HepG2 (cell line): Measurements from ENCODE around the gene ANKS3. TPM values are rescaled to one million over a fixed set of nuclear protein-coding genes. Genes with fewer than 3 reads are reported as not detected.
A peak's percentile ranks its signal among the peaks of the same experiment; 100 is the strongest.

Experiments used
- ADNP ChIP-seq: sonication (generic); formaldehyde crosslinking; IDR thresholded peaks from 2 replicates; pipeline ENCODE4 v1.4.0; 2020; ENCODE audit warnings: missing genetic modification reagents
- EP300 ChIP-seq, 3 experiments: sonication (generic) in 1 of 3; formaldehyde crosslinking in 1 of 3; IDR thresholded peaks; 2 replicates each; pipeline versions ENCODE4 v1.5.1 to v1.6.1; 2011 to 2020; ENCODE audit warnings: low read depth in 2 of 3, low read length in 2 of 3, borderline replicate concordance in 1 of 3, improper control_type of control experiment in 1 of 3, mild to moderate bottlenecking in 1 of 3, missing genetic modification reagents in 1 of 3, moderate library complexity in 1 of 3
- FLYWCH1 ChIP-seq: sonication (generic); formaldehyde crosslinking; IDR thresholded peaks from 2 replicates; pipeline ENCODE4 v1.8.1; 2023; ENCODE audit warnings: mild to moderate bottlenecking, missing genetic modification reagents
- FOXJ3 ChIP-seq: sonication (generic); formaldehyde crosslinking; IDR thresholded peaks from 2 replicates; pipeline ENCODE4 v1.4.0; 2020; ENCODE audit warnings: missing genetic modification reagents, mild to moderate bottlenecking, borderline replicate concordance
- FOXO4 ChIP-seq: sonication (generic); formaldehyde crosslinking; conservative IDR thresholded peaks from 2 replicates; pipeline ENCODE4 v1.8.1; 2023; ENCODE audit warnings: missing genetic modification reagents
- IKZF1 ChIP-seq: fragments of 450-650 bp; IDR thresholded peaks from 2 replicates; pipeline ENCODE4 v1.7.1; 2016
- IKZF4 ChIP-seq: sonication (generic); formaldehyde crosslinking; IDR thresholded peaks from 2 replicates; pipeline ENCODE4 v1.5.1; 2020; ENCODE audit warnings: borderline replicate concordance, mild to moderate bottlenecking, low read depth, missing genetic modification reagents; ENCODE audit errors: not compliant biosample characterization
- KDM3A ChIP-seq: IDR thresholded peaks from 2 replicates; pipeline ENCODE4 v1.6.1; 2018; ENCODE audit warnings: low read depth, missing compliant biosample characterization
- KDM5B ChIP-seq: sonication (generic); formaldehyde crosslinking; IDR thresholded peaks from 2 replicates; pipeline ENCODE4 v1.4.0; 2020; ENCODE audit warnings: missing genetic modification reagents, mild to moderate bottlenecking, borderline replicate concordance
- NFE2L2 ChIP-seq: fragments of 150-350 bp; IDR thresholded peaks from 2 replicates; pipeline ENCODE4 v1.6.1; 2014; ENCODE audit warnings: low read length
- NR2F6 ChIP-seq, 2 experiments: IDR thresholded peaks; 2 replicates each; pipeline ENCODE4 v1.6.1; 2016; ENCODE audit warnings: antibody characterized with exemption in 1 of 2, mild to moderate bottlenecking in 1 of 2
- PLRG1 ChIP-seq: fragments of 450-650 bp; conservative IDR thresholded peaks from 2 replicates; pipeline ENCODE4 v1.6.1; 2016
- REL ChIP-seq: sonication (generic); formaldehyde crosslinking; conservative IDR thresholded peaks from 2 replicates; pipeline ENCODE4 v1.8.0; 2022; ENCODE audit warnings: mild to moderate bottlenecking, missing genetic modification reagents, moderate library complexity
- RFXAP ChIP-seq: sonication (generic); formaldehyde crosslinking; IDR thresholded peaks from 2 replicates; pipeline ENCODE4 v1.4.0; 2020; ENCODE audit warnings: missing genetic modification reagents, borderline replicate concordance
- SAFB2 ChIP-seq: sonication (generic); formaldehyde crosslinking; IDR thresholded peaks from 2 replicates; pipeline ENCODE4 v1.5.1; 2020; ENCODE audit warnings: missing genetic modification reagents, low read depth, mild to moderate bottlenecking, borderline replicate concordance
- SRSF4 ChIP-seq: fragments of 200-400 bp; formaldehyde crosslinking; IDR thresholded peaks from one replicate; pipeline ENCODE4 v1.6.1; 2018; ENCODE audit warnings: mild to moderate bottlenecking, low read depth, low read length, moderate library complexity; ENCODE audit not compliant: poor library complexity, severe bottlenecking
- TCF7 ChIP-seq: sonication (generic); IDR thresholded peaks from 2 replicates; pipeline ENCODE4 v1.6.1; 2016; ENCODE audit warnings: antibody characterized with exemption, low read depth
- ZFP41 ChIP-seq: sonication (generic); formaldehyde crosslinking; IDR thresholded peaks from 2 replicates; pipeline ENCODE4 v1.4.0; 2020; ENCODE audit warnings: mild to moderate bottlenecking, missing genetic modification reagents, borderline replicate concordance
- ZFY ChIP-seq: sonication (generic); formaldehyde crosslinking; IDR thresholded peaks from 2 replicates; pipeline ENCODE4 v1.4.0; 2020; ENCODE audit warnings: missing genetic modification reagents
- ZNF207 ChIP-seq: fragments of 450-650 bp; IDR thresholded peaks from 2 replicates; pipeline ENCODE4 v1.6.1; 2016; ENCODE audit warnings: antibody characterized with exemption, borderline replicate concordance
- ZNF550 ChIP-seq: sonication (generic); formaldehyde crosslinking; IDR thresholded peaks from 2 replicates; pipeline ENCODE4 v1.4.0; 2020; ENCODE audit warnings: mild to moderate bottlenecking, missing genetic modification reagents, borderline replicate concordance
- ZNF569 ChIP-seq: sonication (generic); formaldehyde crosslinking; IDR thresholded peaks from 2 replicates; pipeline ENCODE4 v1.5.0; 2020; ENCODE audit warnings: mild to moderate bottlenecking, missing genetic modification reagents, moderate library complexity, borderline replicate concordance
- ZNF607 ChIP-seq: sonication (generic); formaldehyde crosslinking; IDR thresholded peaks from 2 replicates; pipeline ENCODE4 v1.5.1; 2020; ENCODE audit warnings: missing genetic modification reagents, mild to moderate bottlenecking, borderline replicate concordance
- polyA plus RNA-seq, 8 experiments: library from polyadenylated mRNA; depleted of rRNA in 3 of 8; stranded (reverse) in 7 of 8; unstranded in 1 of 8; fragments of >200 nt; fragmentation: Illumina TruSeq in 4 of 8; extraction: Trizol in 4 of 8; gene quantifications; 2 replicates each; pipeline versions ENCODE4 v1.2.1 to v1.2.3, GENCODE V29; 2011 to 2016; ENCODE audit warnings: low read depth in 4 of 8, missing spikeins in 1 of 8, mixed read lengths in 1 of 8; ENCODE audit not compliant: insufficient read depth in 1 of 8
- total RNA-seq, 5 experiments: library from RNA; depleted of rRNA; stranded (reverse); fragments of >200 nt; fragmentation: Illumina TruSeq; extraction: Trizol; gene quantifications; 2 replicates each; pipeline ENCODE4 v1.2.3, GENCODE V29; 2016; ENCODE audit warnings: low read depth in 1 of 5
- TF ChIP-seq, protein P1 (sequence below): sonication (generic); formaldehyde crosslinking; IDR thresholded peaks from 2 replicates; pipeline ENCODE4 v1.5.1; 2020; ENCODE audit warnings: mild to moderate bottlenecking, moderate library complexity, missing genetic modification reagents
- TF ChIP-seq, protein P2 (sequence below): sonication (generic); formaldehyde crosslinking; IDR thresholded peaks from 2 replicates; pipeline ENCODE4 v1.5.1; 2020; ENCODE audit warnings: mild to moderate bottlenecking, missing genetic modification reagents

The ANKS3 gene
- total and polyA plus RNA-seq, 2 of the 13 experiments (the other 11 are each of a cell fraction or from before 2014, with no cell fraction given): 11.4 to 15.9 TPM

DNA sequence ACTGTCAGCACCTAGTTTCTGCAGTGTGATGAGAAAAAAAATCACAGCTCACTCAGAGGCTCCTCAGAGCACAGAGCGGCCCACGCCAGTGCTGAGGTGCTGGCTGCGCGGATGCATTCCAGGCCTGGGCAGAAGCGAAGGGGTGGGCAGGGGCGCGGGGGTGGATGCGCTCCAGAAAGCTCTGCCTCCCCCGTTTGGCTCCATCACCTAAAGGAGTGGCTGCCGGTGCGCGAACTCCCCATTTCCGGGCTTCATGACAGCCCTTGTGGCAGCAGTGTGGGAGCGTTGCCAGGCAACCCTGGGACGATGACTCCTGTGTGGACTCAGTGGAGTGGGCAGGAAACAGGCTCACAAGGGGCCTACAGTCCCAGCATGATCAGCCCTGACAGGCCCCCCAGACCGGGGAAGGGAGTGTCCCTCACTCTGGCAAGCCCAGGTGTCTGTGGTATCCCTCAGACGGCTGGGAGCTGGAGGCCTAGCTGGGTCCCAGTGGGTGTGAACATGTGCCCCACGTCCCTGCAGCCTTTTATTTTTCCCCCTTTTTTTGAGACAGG is 73.5 kb downstream of the ANKS3 start (continued):
- TF ChIP-seq, protein P1, sequence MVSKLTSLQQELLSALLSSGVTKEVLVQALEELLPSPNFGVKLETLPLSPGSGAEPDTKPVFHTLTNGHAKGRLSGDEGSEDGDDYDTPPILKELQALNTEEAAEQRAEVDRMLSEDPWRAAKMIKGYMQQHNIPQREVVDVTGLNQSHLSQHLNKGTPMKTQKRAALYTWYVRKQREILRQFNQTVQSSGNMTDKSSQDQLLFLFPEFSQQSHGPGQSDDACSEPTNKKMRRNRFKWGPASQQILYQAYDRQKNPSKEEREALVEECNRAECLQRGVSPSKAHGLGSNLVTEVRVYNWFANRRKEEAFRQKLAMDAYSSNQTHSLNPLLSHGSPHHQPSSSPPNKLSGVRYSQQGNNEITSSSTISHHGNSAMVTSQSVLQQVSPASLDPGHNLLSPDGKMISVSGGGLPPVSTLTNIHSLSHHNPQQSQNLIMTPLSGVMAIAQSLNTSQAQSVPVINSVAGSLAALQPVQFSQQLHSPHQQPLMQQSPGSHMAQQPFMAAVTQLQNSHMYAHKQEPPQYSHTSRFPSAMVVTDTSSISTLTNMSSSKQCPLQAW (CRISPR knock-in tag): peak; percentile 55; the same call in 1 of the 2 replicates
- TF ChIP-seq FLYWCH1 (CRISPR knock-in tag) (no peak), KDM5B (CRISPR knock-in tag) (peak; percentile 38; the same call in 1 of the 2 replicates), SAFB2 (CRISPR knock-in tag) (no peak), ZNF569 (CRISPR knock-in tag) (no peak), EP300 (IDR thresholded peaks at IDR 0.05; ENCODE audit: low read depth in 2 of 2, low read length in 2 of 2) (0 out of 4 replicates have a peak, but pooled peaks of 1 of the 2 experiments have one; percentile 5), EP300 (CRISPR knock-in tag; IDR thresholded peaks at IDR 0.05; ENCODE audit: borderline replicate concordance) (no peak), ZFY (CRISPR knock-in tag) (peak; percentile 42; the same call in 1 of the 2 replicates), ZNF207 (no peak), ZNF607 (CRISPR knock-in tag) (no peak), SRSF4 (no peak), IKZF4 (CRISPR knock-in tag) (no peak), ZFP41 (CRISPR knock-in tag) (no peak), FOXO4 (no peak), NR2F6 (IDR thresholded peaks at IDR 0.05) (no peak), NR2F6 (CRISPR knock-in tag; IDR thresholded peaks at IDR 0.05) (0 out of 2 replicates have a peak, but pooled peaks have one; percentile 7), PLRG1 (no peak), FOXJ3 (CRISPR knock-in tag) (no peak), ADNP (CRISPR knock-in tag) (no peak), REL (CRISPR knock-in tag) (no peak), KDM3A (CRISPR knock-in tag) (no peak), NFE2L2 (no peak), ZNF550 (no peak), RFXAP (CRISPR knock-in tag) (no peak), TCF7 (no peak), IKZF1 (no peak)
- TF ChIP-seq, protein P2, sequence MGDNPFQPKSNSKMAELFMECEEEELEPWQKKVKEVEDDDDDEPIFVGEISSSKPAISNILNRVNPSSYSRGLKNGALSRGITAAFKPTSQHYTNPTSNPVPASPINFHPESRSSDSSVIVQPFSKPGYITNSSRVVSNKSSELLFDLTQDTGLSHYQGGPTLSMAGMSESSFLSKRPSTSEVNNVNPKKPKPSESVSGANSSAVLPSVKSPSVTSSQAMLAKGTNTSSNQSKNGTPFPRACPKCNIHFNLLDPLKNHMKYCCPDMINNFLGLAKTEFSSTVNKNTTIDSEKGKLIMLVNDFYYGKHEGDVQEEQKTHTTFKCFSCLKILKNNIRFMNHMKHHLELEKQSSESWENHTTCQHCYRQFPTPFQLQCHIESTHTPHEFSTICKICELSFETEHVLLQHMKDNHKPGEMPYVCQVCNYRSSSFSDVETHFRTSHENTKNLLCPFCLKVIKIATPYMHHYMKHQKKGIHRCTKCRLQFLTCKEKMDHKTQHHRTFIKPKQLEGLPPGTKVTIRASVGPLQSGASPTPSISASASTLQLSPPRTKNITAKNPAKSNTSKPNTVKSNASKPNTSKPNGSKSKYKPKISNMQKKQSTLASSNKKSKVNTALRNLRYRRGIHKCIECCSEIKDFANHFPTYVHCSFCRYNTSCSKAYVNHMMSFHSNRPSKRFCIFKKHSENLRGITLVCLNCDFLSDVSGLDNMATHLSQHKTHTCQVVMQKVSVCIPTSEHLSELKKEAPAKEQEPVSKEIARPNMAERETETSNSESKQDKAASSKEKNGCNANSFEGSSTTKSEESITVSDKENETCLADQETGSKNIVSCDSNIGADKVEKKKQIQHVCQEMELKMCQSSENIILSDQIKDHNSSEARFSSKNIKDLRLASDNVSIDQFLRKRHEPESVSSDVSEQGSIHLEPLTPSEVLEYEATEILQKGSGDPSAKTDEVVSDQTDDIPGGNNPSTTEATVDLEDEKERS: no peak
